ENCODE results near the gene TCTN1. TPM values are rescaled to one million over a fixed set of nuclear protein-coding genes. Genes with fewer than 3 reads are reported as not detected.

The TCTN1 gene
- total RNA-seq, 2 experiments from 2014 or later = 5.0 to 5.5 TPM

DNA sequence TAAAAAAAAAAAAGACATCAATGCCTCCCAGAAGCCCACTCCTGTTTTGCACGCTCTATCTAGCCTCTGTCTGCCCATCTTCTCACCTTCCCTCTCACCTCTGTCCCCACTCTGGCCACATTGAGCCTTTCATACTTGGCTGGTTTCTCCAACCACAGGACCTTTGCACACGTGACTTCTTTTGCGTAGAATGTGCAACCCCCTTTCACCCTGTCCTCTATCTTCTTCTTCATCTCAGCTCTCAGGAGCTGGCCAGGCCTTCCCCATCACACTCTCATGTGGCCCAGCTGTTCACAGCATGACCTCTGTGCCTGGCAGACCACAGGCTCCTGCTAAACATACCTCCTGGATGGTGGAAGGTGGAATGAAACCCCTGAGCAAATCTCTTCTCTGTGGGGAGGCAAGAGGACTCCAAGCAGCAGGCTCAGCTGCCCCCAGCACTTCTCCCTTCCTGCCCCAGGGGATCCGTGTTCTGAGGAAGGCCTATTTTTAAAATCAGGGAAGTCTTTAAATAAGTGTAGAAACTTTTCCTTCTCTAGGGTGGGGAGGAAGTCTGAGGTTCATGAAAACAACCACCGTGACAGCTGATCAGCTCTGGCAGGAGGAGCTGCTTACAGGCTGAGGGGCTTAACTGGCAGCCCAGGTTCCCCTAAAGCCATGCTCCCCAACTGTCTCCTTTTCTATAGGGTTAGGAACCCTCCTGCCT, 63.4 kb downstream of the TCTN1 start:
- no peaks in the 10 kb centered on the region for H3K36me3 ChIP-seq (ENCODE audit: insufficient read depth, low read length)
- peak overlapping the region; percentile 65 for H3K27ac Mint-ChIP-seq

DNA sequence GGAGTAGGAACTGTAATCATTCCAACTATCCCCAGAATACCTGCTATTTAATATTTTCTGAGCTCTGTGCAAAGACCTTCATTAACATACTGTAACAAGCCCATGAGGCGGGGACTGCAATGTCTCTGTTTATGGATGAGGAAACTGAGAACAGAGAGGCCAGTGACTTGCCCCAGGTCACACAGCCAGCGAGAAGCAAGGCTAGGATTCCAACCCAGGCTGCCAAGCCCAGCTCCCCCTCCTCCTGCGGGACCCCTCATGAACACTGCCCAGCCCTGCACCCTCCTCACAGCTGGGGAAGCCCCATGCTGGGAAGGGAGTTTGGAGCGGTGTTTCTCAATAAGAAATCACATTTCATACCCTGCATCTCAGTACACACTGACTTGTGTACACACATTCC, 64.1 kb downstream of the TCTN1 start:
- H3K36me3 ChIP-seq (ENCODE audit: insufficient read depth, low read length) = no peaks in the 10 kb centered on the region
- H3K4me1 Mint-ChIP-seq (ENCODE audit: low read depth) = peaks cover 33% of the 10 kb centered on the region

More for the DNA sequence above, 63.4 kb downstream of the TCTN1 start:
- H3K4me3 Mint-ChIP-seq = peak overlapping the region; percentile 62
- intact Hi-C loops (cut with DNase I, micrococcal nuclease) = no loop called here
- H3K27ac ChIP-seq (ENCODE audit: low read depth in 1 of 2, low read length in 2 of 2) = peak overlapping the region; percentile 34 to 50
- H3K36me3 Mint-ChIP-seq (ENCODE audit: low read depth) = peaks cover 34% of the 10 kb centered on the region
- H3K9me3 Mint-ChIP-seq = peaks cover 3% of the 10 kb centered on the region
- H3K4me1 ChIP-seq (ENCODE audit: insufficient read depth, low read length) = peaks cover 31% of the 10 kb centered on the region
- H3K27me3 ChIP-seq (ENCODE audit: control insufficient read depth in 1 of 2, insufficient read depth in 2 of 2, low read length in 2 of 2) = no peaks in the 10 kb centered on the region
- peaks cover 33% of the 10 kb centered on the region for H3K4me1 Mint-ChIP-seq (ENCODE audit: low read depth)
- no peaks in the 10 kb centered on the region for H3K27me3 Mint-ChIP-seq
- ChIA-PET CTCF (no interaction called here), POLR2A (interaction anchor here (0.9 to 2.2 kb wide), 5 partner anchors 10 to 209 kb away, joined by 3 to 8 read pairs (median 4); partner anchors contain the start of genes FAM216A, GPN3, HVCN1 and TCTN1)
- H3K4me3 ChIP-seq (ENCODE audit: low read length) = no peak overlapping the region
- peaks cover 6 to 9% of the 10 kb centered on the region in 2 experiments for H3K9me3 ChIP-seq (ENCODE audit: control insufficient read depth in 1 of 2, insufficient read depth in 1 of 2, low read length in 2 of 2)
- TF ChIP-seq, protein P1, sequence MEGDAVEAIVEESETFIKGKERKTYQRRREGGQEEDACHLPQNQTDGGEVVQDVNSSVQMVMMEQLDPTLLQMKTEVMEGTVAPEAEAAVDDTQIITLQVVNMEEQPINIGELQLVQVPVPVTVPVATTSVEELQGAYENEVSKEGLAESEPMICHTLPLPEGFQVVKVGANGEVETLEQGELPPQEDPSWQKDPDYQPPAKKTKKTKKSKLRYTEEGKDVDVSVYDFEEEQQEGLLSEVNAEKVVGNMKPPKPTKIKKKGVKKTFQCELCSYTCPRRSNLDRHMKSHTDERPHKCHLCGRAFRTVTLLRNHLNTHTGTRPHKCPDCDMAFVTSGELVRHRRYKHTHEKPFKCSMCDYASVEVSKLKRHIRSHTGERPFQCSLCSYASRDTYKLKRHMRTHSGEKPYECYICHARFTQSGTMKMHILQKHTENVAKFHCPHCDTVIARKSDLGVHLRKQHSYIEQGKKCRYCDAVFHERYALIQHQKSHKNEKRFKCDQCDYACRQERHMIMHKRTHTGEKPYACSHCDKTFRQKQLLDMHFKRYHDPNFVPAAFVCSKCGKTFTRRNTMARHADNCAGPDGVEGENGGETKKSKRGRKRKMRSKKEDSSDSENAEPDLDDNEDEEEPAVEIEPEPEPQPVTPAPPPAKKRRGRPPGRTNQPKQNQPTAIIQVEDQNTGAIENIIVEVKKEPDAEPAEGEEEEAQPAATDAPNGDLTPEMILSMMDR (IDR thresholded peaks at IDR 0.05) = no peak
- DNase-seq (peak in 1 of 14 experiments; percentile 38), ATAC-seq (ENCODE audit: poor library complexity) (no peak)

DNA sequence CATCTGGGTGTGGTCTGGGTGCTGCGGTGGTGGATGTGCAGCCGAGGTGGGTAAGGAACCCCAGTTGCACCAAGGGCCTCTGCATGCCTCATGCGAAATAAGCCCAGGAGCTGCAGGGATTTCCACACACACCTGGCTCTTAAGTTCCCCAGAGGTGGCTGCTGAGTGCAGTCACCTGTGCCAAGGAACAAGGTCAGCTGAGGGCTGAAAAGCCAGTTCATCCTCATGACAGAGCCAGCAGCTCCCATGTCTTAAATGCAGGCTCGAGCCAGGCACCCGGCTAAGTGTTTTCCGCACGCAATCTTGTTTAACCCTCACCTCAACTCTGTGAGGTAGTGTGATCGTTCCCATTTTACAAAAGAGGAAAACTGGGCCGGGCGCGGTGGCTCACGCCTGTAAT, 65.3 kb downstream of the TCTN1 start:
- Mint-ChIP-seq H3K4me3 (no peak overlapping the region), H3K4me1 (ENCODE audit: low read depth) (peaks cover 33% of the 10 kb centered on the region), H3K36me3 (ENCODE audit: low read depth) (peaks cover 25% of the 10 kb centered on the region), H3K27me3 (no peaks in the 10 kb centered on the region), H3K9me3 (peaks cover 3% of the 10 kb centered on the region), H3K27ac (no peak overlapping the region)
- TF ChIP-seq, protein P1 (IDR thresholded peaks at IDR 0.05) = no peak
- DNase-seq (no peak), ATAC-seq (ENCODE audit: poor library complexity) (no peak)
- Histone ChIP-seq H3K36me3 (ENCODE audit: insufficient read depth, low read length) (no peaks in the 10 kb centered on the region), H3K4me1 (ENCODE audit: insufficient read depth, low read length) (peaks cover 31% of the 10 kb centered on the region), H3K4me3 (ENCODE audit: low read length) (no peak overlapping the region), H3K27me3 (ENCODE audit: control insufficient read depth in 1 of 2, insufficient read depth in 2 of 2, low read length in 2 of 2) (no peaks in the 10 kb centered on the region), H3K27ac (ENCODE audit: low read depth in 1 of 2, low read length in 2 of 2) (no peak overlapping the region), H3K9me3 (ENCODE audit: control insufficient read depth in 1 of 2, insufficient read depth in 1 of 2, low read length in 2 of 2) (peaks cover 6 to 9% of the 10 kb centered on the region in 2 experiments)
- intact Hi-C loops (cut with DNase I, micrococcal nuclease) = no loop called here
- ChIA-PET POLR2A (interaction anchor here (1.4 to 2.2 kb wide), 2 partner anchors 10 to 211 kb away, joined by 4 to 8 read pairs; partner anchors contain the start of genes FAM216A and GPN3), CTCF (no interaction called here)

More for the DNA sequence above, 64.1 kb downstream of the TCTN1 start:
- Histone ChIP-seq H3K27me3 (ENCODE audit: control insufficient read depth in 1 of 2, insufficient read depth in 2 of 2, low read length in 2 of 2) (no peaks in the 10 kb centered on the region), H3K27ac (ENCODE audit: low read depth in 1 of 2, low read length in 2 of 2) (peak overlapping the region; percentile 34 to 50), H3K4me1 (ENCODE audit: insufficient read depth, low read length) (peaks cover 31% of the 10 kb centered on the region), H3K9me3 (ENCODE audit: control insufficient read depth in 1 of 2, insufficient read depth in 1 of 2, low read length in 2 of 2) (peaks cover 6 to 9% of the 10 kb centered on the region in 2 experiments), H3K4me3 (ENCODE audit: low read length) (no peak overlapping the region)
- no peaks in the 10 kb centered on the region for H3K27me3 Mint-ChIP-seq
- CTCF ChIA-PET = no interaction called here
- POLR2A ChIA-PET = interaction anchor here (1.2 to 2.2 kb wide), 2 partner anchors 9 to 210 kb away, joined by 4 to 8 read pairs; partner anchors contain the start of genes FAM216A and GPN3
- H3K27ac Mint-ChIP-seq = peak overlapping the region; percentile 65
- ATAC-seq (ENCODE audit: poor library complexity) (no peak), DNase-seq (no peak)
- TF ChIP-seq, protein P1 (IDR thresholded peaks at IDR 0.05) = no peak
- H3K4me3 Mint-ChIP-seq = peak overlapping the region; percentile 62
- intact Hi-C loops (cut with DNase I, micrococcal nuclease) = no loop called here
- peaks cover 3% of the 10 kb centered on the region for H3K9me3 Mint-ChIP-seq
- H3K36me3 Mint-ChIP-seq (ENCODE audit: low read depth) = peaks cover 28% of the 10 kb centered on the region
